ENCODE data around the gene FAM72A. TPM values are rescaled to one million over a fixed set of nuclear protein-coding genes. Genes with fewer than 3 reads are reported as not detected.
"Not testable (repeated sequence)": the region's sequence is repeated elsewhere in the genome, so short reads cannot be mapped to it uniquely, and the experiment has no call there.

The FAM72A gene
- total RNA-seq, 2 experiments from 2014 or later: 27.0 to 31.9 TPM

DNA sequence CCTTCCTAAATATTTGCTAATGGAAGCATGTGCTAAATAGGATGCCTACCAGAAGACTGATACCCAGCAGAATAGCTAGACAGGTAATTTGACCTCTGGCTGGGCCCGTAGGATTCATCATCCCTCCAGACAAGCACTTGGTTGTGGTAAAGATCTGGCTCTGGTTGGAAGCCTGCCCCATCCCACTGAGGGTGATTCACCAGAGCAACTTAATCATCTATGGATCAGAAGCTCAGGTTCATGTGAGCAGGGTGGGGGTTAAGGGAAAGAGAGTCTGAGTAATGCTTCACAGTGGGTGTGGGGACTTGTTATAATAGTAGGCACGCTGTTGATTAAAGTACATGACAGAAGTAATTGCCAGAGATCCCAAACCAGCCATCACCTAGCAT is 26.5 kb downstream of the FAM72A start:
- H3K27ac Mint-ChIP-seq; POLR2A ChIA-PET; H3K9me3 Mint-ChIP-seq; H3K4me1 Mint-ChIP-seq (ENCODE audit: low read depth); CTCF ChIA-PET; H3K27me3 Mint-ChIP-seq; intact Hi-C loops (cut with micrococcal nuclease); DNase-seq; H3K36me3 Mint-ChIP-seq (ENCODE audit: low read depth); H3K4me3 Mint-ChIP-seq; ATAC-seq: not testable (repeated sequence)

DNA sequence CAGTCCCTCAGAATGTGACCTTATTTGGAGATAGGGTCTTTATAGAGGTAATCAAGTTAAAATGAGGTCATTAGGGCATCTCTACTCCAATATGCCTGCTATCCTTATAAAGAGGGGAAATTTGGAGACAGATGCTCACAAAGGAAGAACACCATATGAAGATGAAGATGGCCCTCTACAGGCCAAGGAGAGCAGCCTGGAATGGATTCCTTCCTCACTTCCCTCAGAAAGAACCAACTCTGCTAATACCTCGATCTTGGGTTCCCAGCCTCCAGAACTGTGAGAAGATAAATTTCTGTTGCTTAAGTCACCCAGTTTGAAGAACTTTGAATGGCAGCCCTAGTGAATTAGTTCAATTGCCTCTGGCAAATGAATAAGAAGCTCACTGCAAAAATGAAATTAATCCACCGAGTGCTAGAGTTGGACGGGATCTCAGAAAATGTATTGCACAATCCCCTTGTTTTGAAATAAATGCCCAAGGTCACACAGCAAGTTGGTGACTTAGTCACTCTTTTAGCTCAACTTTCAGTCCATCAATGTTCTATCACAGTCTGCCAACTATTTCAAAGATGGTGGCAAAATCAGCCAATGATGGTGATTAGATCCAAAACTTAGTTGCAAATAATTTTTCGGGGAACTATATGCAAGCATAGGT is 27.1 kb downstream of the FAM72A start:
- intact Hi-C loops (cut with micrococcal nuclease); H3K27ac Mint-ChIP-seq; H3K9me3 Mint-ChIP-seq; H3K36me3 Mint-ChIP-seq (ENCODE audit: low read depth); H3K27me3 Mint-ChIP-seq; H3K4me3 Mint-ChIP-seq; ATAC-seq; H3K4me1 Mint-ChIP-seq (ENCODE audit: low read depth); POLR2A ChIA-PET; DNase-seq; CTCF ChIA-PET: not testable (repeated sequence)

- H3K4me1 Mint-ChIP-seq (ENCODE audit: low read depth); H3K27ac Mint-ChIP-seq; intact Hi-C loops (cut with micrococcal nuclease); H3K4me3 Mint-ChIP-seq; H3K9me3 Mint-ChIP-seq; H3K36me3 Mint-ChIP-seq (ENCODE audit: low read depth); DNase-seq; CTCF ChIA-PET; ATAC-seq; POLR2A ChIA-PET; H3K27me3 Mint-ChIP-seq: not testable (repeated sequence)
Measured at GRCh38 chr1:206174182-206174868, 28.3 kb downstream of the FAM72A start.

DNA sequence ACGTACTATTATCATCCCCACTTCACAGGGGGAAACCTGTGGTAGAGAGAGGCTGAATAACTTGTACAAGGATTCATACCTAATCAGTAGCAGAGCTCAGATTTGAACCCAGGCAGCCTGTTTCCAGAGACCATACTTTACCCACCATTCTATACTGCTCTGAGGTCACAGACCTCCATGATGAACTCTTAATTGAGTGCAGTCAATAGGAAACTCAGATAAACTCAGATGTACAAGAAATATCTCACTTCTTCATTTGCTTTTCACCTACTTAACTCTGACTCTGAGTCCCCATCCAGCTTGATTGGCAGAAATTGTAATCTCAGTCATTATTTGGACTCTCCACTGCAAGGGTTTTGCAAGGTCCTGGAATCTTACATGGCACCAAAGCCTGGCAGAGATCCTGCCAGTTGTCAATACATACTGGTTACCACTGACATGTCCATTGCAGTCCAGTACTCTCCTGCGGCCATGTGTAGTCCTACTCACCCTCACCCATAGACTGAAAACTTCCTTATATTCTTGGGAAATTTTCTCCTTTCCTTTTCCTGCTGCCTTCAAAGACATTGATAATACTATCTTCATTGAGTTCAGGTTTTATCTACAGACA is 29.4 kb downstream of the FAM72A start:
- H3K27ac Mint-ChIP-seq; H3K27me3 Mint-ChIP-seq; ATAC-seq; H3K4me1 Mint-ChIP-seq (ENCODE audit: low read depth); H3K36me3 Mint-ChIP-seq (ENCODE audit: low read depth); POLR2A ChIA-PET; DNase-seq; H3K9me3 Mint-ChIP-seq; intact Hi-C loops (cut with micrococcal nuclease); CTCF ChIA-PET; H3K4me3 Mint-ChIP-seq: not testable (repeated sequence)

DNA sequence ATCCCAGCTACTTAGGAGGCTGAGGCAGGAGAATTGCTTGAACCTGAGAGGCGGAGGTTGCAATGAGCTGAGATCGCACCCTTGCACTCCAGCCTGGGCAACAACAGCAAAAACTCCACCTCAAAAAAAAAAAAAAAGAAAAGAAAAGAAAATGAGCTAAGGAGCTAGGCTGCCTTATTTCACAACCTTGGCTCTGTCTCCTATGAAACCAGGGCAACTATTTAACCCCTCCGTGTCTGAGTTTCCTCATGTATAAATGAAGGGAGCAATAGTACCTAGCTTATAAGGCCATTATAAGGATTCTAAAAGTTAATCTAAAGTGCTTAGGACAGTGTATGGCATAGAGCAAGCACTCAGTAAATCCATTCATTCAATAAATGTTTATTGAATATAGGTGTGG is 32.8 kb downstream of the FAM72A start:
- DNase-seq; H3K27me3 Mint-ChIP-seq; CTCF ChIA-PET; ATAC-seq; H3K4me1 Mint-ChIP-seq (ENCODE audit: low read depth); H3K36me3 Mint-ChIP-seq (ENCODE audit: low read depth); H3K9me3 Mint-ChIP-seq; H3K4me3 Mint-ChIP-seq; intact Hi-C loops (cut with micrococcal nuclease); H3K27ac Mint-ChIP-seq; POLR2A ChIA-PET: not testable (repeated sequence)

DNA sequence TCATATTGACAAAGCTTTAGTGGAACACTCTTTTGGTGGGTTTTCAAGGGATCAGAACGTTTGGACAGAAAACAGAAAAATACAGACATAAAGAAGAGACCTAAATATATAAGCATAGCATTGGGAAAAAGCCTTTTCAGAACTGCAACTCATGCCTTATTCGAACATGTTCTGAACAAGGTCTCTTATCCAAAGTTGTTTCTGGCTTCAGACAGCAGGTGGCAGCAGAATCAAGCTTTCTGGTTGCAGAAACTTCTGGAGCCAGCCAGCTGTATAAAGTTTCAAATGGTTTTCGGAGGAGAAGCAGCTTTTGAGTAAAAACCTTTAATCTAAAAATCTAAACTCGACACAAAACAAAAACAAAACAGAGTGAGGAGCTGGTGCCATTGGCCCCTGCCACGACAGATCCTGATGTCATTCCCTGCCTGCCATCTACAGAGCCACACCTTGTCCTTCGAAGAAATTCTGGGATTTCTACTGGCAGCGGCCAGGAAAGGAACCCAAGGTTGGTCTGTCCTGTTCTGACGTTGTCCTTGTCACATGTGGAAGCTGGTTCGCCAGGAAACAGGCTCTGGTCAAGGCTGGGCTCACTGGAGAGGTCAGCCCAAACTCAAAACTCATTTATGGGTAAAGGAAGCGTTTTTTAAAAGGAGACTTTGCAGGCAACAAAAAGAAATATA is 35.1 kb downstream of the FAM72A start:
- H3K27ac Mint-ChIP-seq; H3K36me3 Mint-ChIP-seq (ENCODE audit: low read depth); intact Hi-C loops (cut with micrococcal nuclease); H3K4me3 Mint-ChIP-seq; H3K27me3 Mint-ChIP-seq; H3K9me3 Mint-ChIP-seq; POLR2A ChIA-PET; CTCF ChIA-PET; DNase-seq; H3K4me1 Mint-ChIP-seq (ENCODE audit: low read depth): not testable (repeated sequence)
- ATAC-seq: peak; percentile 82
- TF ChIP-seq, protein P1, sequence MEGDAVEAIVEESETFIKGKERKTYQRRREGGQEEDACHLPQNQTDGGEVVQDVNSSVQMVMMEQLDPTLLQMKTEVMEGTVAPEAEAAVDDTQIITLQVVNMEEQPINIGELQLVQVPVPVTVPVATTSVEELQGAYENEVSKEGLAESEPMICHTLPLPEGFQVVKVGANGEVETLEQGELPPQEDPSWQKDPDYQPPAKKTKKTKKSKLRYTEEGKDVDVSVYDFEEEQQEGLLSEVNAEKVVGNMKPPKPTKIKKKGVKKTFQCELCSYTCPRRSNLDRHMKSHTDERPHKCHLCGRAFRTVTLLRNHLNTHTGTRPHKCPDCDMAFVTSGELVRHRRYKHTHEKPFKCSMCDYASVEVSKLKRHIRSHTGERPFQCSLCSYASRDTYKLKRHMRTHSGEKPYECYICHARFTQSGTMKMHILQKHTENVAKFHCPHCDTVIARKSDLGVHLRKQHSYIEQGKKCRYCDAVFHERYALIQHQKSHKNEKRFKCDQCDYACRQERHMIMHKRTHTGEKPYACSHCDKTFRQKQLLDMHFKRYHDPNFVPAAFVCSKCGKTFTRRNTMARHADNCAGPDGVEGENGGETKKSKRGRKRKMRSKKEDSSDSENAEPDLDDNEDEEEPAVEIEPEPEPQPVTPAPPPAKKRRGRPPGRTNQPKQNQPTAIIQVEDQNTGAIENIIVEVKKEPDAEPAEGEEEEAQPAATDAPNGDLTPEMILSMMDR (IDR thresholded peaks at IDR 0.05): peak; percentile 28

DNA sequence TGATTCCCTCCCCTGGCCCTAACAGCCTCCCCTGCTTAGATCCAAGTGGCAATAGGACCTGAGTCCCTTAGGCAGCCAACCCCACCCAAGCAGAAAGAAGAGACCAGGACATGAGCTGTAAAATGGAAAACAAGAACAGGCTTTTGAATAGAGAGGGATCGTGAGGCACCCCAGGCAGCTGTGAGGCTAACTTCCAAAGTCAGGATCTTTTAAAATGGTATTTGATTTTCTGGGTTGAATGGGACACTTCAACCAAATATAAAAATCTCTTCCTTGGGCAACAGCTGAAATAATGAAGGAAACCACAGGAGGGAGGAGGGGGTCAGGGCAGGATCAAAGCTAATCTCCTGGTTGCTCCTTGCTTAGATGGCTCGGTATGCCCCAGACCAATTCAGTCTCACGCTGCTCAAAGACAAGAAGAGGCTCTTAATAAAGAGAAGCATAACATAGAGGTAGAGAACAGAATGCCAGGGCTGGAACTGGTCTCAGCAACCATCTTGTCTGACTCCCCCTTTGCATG is 56.8 kb downstream of the FAM72A start:
- no peak overlapping the region for H3K27ac Mint-ChIP-seq
- TF ChIP-seq, protein P1 (IDR thresholded peaks at IDR 0.05): no peak
- no peaks in the 10 kb centered on the region for H3K9me3 Mint-ChIP-seq
- intact Hi-C loops (cut with micrococcal nuclease): no loop called here
- H3K4me1 Mint-ChIP-seq (ENCODE audit: low read depth): peaks cover 9% of the 10 kb centered on the region
- H3K27me3 Mint-ChIP-seq: peaks cover 7% of the 10 kb centered on the region
- no peaks in the 10 kb centered on the region for H3K36me3 Mint-ChIP-seq (ENCODE audit: low read depth)
- POLR2A ChIA-PET: no interaction called here
- ATAC-seq: no peak
- DNase-seq: no peak
- CTCF ChIA-PET: interaction anchor here (1.9 kb wide), 1 partner anchor 169 kb away, joined by 5 read pairs; no protein-coding TSS in a partner anchor
- H3K4me3 Mint-ChIP-seq: no peak overlapping the region
